Umbilical cord (tissue), 2 donors: ENCODE measurements around the gene STAT5B. TPM values are rescaled to one million over a fixed set of nuclear protein-coding genes. Genes with fewer than 3 reads are reported as not detected.
"Not testable (repeated sequence)": the region's sequence is repeated elsewhere in the genome, so short reads cannot be mapped to it uniquely, and the experiment has no call there.

ENCODE experiments used
- DNase-seq: peaks from one replicate; pipeline ENCODE4 v3.0.0-alpha.2; 2015; ENCODE audit warnings: low spot score
- total RNA-seq: library from RNA; depleted of rRNA; stranded (reverse); fragments of >200 nt; gene quantifications from one replicate; pipeline ENCODE4 v1.2.3, GENCODE V29; 2014; ENCODE audit warnings: low replicate concordance; ENCODE audit not compliant: insufficient read depth

Gene STAT5B
- total RNA-seq, 1 donor from 2014 or later, result 51.8 TPM

DNA sequence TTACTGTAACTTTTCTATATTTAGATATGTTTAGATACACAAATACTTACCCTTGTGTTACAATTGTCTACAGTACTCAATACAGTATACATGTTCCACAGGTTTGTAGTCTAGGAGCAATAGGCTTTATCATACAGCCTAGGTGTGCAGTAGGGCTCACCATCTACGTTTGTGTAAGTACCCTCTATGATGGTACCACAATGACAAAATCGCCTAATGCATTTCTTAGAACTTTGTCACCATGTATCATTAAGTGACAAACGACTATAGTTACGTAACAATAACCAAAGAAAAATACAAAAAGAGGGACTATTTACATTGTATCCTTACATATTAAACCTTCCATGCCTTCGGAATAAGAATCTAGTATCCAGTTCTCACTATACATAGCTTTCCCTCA, 8.0 kb downstream of the STAT5B start:
- no peak for DNase-seq

DNA sequence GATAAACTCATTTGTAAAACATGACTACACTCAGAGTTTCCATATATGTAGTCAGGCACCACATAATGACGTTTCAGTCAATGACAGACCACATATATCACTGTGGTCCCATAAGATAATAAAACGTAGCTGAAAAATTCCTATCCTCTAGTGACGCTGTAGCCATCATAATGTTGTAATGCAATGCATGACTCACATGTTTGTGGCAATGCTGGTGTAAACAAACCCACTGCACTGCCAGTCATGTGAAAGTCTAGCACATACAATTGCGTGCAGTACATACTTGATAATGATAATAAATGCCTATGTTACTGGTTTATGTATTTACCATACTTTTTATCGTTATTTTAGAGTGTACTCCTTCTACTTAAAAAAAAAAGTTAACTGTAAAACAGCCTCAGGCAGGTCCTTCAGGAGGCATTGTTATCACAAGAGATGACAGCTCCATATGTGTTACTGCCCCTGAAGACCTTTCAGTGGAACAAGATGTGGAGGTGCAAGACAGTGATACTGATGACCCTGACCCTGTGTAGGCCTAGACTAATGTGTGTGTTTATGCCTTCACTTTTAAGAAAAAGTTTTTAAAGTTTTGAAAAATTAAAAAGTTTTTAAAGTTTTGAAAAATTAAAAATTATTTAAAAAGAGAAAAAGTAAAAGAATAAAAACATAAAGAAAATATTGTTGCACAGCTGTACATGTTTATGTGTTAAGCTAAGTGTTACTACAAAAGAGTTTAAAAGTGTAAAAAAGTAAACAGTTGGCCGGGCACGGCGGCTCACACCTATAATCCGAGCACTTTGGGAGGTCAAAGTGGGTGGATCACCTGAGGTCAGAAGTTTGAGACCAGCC, 9.0 kb downstream of the STAT5B start:
- DNase-seq, result no peak

DNA sequence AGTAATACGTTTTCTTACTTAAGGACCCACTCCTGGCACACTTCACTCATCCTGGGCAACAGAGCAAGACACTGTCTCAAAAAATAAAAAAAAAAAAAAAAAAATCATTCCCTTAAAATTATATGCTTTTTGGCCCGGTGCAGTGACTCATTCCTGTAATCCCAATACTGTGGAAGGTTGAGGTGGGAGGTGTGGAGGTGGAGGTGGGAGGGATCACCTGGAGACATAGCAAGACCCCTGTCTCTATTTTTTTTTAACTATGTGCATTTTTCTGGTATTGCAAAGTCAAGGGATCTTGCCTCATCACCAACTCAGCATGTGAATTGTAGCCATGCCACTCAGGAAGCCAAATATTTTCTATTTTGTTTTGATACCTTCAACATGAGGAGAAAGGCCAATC, 9.7 kb downstream of the STAT5B start:
- no peak for DNase-seq

DNA sequence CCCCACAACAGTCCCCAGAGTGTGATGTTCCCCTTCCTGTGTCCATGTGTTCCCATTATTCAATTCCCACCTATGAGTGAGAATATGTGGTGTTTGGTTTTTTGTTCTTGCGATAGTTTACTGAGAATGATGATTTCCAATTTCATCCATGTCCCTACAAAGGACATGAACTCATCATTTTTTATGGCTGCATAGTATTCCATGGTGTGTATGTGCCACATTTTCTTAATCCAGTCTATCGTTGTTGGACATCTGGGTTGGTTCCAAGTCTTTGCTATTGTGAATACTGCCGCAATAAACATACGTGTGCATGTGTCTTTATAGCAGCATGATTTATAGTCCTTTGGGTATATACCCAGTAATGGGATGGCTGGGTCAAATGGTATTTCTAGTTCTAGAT, 11.8 kb downstream of the STAT5B start:
- not testable (repeated sequence) for DNase-seq

DNA sequence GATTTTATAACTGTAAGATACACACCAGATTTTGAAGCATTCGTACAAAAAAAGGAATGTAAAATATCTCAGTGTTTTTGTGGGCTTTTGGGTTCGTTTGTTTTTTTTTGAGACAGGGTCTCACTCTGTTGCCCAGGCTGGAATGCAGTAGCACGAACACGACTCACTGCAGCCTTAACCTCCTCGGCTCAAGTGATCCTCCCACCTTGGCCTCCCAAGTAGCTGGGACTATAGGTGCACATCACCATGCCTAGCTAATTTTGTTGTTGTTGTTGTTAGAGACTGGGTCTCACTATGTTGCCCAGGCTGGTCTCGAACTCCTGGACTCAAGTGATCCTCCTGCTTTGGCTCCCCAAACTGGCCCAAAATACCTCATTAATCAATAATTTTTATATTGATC, 15.9 kb downstream of the STAT5B start:
- no peak for DNase-seq

DNA sequence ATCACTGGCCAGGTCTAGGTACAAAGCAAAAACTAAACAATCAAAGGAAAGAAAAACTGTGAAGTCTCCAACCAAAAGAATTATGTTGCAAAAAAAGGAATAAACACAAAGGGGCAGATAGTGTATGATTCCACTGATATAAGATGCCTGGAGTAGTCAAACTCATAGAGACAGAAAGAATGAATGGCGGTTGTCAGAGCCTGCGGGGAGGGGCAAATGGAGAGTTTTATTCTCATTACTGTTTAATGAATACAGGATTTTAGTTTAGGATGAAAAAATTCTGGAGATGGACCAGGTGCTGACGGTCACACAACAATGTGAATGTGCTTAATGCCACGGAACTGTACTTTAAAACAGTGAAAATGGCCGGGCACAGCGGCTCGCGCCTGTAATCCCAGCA, 20.7 kb downstream of the STAT5B start:
- DNase-seq, result no peak

DNA sequence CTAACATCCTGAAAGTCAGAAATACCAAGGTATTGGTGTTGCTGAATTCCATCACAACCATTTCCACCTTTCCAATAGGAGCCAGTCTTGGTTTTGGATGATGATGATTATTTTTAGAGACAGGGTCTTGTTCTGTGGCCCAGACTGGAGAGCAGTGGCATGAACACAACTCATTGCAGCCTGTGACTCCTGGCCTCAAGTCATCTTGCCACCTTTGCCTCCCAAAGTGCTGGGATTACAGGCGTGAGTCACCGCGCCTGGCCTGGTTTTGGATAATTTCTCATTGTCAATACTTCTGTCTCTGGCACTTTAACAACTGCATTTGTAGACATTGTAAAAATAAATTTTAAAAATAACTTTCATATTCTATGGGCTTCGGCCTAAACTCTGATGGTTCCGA, 22.6 kb downstream of the STAT5B start:
- no peak for DNase-seq

DNA sequence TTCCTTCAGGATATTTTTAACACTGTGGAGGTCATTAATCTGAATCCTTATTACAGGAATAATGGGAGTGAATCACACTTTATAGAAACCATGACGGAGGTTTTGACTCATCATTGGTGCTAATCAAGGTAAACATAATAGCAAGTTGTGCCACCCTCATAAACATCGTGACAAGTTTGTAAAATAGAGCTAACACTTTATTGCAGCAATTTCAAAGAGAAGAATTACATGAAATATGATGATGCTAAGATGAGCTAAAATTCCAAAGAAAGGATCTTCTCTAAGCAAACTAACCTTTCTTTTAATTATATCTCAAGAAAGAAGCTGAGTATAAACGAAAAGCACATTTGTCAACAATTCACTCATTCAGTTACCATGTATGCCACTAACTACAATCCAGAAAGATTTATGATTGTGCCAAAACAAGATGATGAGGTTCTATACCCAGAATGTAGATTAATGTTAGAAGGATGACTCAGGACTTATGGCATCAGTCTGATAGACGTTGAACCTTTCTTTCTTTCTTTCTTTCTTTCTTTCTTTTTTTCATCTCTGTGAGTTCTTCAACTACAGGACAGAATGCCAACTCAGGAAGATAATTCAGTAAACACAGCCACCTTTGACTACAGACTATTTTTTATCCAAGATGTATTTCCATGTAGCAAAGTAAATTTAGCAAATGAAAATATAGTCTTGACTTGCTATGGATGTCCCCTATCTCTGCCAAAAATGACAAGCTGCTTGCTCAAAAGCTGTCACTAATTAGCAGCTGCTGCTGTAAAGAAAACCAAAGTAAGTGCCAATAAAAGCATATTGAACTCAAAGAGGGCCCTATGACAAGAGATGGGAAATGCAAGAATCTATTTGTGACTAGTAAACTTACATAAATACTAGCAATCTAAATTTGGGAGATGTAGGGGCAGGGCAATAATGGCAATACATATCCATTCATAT, 23.3 kb downstream of the STAT5B start:
- DNase-seq, result no peak

DNA sequence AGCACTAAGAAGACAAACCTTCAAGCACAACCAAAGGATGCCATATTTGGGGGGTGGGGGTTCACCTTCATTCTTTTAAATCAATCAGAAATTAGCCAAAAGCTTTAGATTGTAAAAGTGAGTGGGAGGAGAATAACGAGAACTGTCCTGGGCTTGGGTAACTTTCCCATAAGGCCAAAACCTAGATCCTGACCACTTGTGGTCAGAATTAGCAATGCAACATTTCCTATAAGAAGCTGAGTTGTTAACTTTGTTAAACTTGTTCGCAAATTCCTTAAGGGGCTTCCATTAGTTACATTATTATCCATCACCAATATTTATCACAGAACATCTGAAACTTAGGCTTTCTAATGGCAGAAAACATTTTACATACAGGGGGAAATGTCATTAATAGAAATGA, 25.1 kb downstream of the STAT5B start:
- DNase-seq, result no peak

DNA sequence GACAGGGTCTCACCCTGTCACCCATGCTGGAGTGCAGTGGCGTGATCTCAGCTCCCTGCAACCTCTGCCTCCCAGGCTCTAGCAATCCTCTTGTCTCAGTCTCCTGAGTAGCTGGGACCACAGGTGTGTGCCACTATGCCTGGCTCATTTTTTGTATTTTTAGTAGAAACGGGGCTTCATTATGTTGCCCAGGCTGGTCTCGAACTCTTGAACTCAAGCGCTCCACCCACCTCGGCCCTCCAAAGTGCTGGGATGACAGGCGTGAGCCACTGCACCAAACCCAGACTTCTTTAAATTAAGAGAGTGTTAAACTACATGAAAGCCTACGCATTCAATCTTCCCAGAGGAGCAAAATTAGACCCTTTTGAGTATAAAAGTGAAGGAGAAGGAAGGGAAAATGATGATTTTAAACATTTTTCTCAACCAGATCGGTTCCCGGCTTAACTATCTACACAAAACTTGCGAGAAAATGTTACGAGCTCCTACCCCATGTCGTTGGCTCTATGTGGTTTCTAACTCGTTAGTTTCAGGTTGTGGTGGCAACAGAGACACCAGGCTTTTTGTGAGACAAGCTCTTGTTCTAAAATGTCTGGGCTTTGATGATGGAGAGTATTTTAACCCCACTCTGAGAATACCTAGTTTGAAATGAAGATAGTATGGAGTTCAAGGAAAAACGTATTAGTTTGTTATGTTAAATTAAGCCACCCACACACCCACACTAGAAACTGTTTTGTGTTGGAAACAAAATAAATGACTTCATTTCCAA, 26.3 kb downstream of the STAT5B start:
- no peak for DNase-seq

DNA sequence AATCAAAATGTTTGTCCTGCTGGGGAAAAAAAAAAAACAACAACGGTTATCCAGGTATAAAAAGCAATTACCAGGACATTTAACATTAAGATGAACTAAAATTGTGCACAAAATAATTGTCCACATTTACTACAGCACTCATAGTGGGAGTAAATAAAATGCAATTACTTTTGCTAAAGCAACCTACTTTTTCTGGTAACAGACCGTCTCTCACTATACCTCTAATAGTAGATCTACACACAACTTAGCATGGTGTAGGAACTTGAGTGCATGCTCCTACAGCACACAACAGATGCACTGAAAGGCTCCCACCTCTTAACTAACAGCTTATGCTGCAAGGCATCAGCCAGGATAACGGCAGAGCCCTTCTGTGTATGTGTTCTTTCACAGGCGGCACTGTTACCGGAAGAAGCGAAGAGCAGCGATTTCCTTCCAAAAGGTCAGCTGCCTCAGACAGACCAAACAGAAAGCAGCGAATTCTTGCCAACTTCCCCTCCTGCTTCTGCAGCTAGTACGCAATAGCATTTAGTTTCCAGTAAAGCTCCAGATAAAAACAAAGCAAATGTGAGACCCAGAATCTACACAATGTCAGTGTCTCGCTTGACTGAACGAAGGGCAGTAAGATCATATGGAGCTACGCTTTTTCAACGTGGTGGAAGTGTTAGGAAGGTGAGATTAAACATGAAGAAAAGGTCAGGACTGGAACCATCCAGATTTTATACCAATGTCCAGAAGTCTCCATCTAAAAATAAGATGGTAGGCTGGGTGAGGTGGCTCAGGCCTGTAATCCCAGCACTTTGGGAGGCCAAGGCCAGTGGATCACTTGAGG, 27.6 kb downstream of the STAT5B start:
- peak; percentile 97 for DNase-seq

DNA sequence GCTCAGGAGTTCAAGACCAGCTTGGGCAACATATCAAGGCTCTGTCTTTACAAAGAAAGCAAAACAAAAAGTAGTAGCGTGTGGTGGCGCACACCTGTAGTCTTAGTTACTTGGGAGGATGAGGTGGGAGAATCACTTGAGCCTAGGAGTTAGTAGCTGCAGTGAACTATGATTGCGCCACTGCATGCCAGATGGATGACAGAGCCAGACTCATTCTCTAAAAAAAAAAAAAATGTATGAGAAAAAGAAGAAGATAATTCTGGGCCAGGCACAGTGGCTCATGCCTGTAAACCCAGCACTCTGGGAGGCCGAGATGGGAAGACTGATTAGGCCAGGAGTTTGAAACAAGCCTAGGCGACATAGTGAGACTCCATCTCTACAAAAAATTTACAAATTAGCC, 28.5 kb downstream of the STAT5B start:
- DNase-seq, result no peak

DNA sequence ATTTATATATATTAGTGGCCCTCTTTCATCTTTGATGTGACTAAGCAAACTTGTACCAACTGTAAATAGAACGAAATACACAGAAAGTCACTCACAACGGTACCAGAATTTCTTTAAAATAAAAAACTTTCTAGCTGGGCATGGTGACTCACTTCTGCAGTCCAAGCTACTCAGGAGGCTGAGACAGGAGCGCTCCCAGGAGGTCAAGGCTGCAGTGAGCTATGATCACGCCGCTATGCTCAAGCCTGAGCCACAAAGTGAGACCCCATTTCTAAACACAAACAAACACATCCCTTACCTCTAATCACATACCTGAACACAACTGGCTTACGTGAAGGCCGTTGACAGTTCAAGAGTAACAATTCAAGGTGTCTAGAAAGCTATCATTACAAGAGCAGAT, 29.7 kb downstream of the STAT5B start:
- no peak for DNase-seq

DNA sequence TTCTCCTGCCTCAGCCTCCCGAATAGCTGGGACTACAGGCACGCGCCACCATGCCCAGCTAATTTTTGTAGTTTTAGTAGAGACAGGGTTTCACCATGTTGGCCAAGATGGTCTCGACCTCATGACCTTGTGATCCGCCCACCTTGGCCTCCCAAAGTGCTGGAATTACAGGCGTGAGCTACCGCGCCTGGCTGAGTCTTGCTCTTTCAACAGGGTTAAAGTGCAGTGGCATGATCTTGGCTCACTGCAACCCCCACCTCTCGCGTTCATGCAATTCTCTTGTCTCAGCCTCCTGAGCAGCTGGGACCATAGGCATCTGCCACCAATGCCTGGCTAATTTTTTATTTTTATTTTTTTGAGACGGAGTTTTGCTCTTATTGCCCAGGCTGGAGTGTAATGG, 31.0 kb downstream of the STAT5B start:
- DNase-seq, result not testable (repeated sequence)

DNA sequence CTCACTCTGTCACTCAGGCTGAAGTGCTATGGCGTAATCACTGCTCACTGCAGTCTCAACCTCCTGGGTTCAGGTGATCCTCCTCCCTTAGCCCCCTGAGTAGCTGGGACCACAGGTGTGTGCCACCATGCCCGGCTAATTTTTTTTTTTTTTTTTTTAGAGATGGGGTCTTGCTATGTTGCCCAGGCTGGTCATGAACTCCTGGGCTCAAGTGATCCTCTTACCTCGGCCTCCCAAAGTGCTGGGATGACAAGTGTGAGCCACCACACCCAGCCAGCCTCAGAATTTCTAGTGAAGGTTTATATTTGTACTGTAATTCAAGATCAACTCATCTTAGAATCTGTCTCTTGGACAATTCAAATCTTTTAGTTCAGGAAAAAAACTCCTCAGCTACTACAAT, 32.1 kb downstream of the STAT5B start:
- not testable (repeated sequence) for DNase-seq

DNA sequence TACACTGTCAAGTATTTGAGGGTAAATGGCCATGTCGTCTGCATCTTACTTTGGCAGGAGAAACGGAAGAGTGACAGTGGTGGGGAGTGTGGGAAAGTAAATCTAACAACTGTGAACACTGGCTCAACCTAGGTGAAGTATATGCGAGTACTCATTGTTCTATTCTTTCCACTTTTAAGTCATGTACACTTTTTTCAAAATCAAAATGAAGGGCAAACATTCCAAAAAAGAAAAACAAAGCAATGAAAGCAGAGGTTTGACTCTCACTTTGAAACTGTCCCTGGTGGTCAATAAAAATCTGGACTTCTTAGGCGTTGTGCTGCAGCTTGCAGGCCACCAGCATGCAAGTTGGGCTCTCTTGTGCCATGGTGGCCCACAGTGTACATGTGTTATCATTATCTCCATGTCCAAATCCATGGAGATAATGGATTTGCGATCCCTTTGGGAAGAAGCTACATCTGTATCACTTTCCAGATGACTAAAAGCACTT, 32.7 kb downstream of the STAT5B start:
- DNase-seq, result no peak

DNA sequence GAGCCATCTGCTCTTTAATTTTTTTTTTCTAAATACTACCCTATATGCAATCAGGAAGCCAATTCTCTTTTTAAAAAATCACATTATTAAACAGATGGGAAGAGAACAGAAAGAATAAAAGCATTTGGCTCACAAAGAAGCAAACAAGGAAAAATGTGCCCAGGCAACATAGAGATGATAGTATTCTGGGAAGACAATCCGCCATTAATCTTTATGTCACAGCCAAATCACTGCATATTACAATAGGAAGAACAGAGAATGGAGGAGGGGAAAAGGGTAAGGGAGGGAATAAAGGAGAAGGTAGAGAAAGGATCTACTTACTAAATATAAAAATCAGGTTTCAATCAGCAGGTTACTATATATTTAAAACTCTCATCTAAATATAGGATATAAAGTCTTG, 34.3 kb downstream of the STAT5B start:
- no peak for DNase-seq

DNA sequence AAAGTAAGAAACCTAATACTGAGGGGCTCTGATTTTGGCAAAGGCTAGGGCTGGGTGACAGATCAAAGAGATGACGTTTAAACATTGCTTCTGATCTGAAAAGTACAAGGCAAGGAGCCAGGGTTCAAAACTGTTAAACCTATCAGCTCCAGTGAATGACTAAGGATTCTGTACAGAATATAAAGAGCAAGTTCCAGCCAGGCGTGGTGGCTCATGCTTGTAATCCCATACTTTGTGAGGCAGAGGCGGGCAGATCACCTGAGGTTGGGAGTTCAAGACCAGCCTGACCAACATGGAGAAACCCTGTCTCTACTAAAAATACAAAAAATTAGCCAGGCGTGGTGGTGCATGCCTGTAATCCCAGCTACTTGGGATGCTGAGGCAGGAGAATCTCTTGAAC, 35.3 kb downstream of the STAT5B start:
- not testable (repeated sequence) for DNase-seq

DNA sequence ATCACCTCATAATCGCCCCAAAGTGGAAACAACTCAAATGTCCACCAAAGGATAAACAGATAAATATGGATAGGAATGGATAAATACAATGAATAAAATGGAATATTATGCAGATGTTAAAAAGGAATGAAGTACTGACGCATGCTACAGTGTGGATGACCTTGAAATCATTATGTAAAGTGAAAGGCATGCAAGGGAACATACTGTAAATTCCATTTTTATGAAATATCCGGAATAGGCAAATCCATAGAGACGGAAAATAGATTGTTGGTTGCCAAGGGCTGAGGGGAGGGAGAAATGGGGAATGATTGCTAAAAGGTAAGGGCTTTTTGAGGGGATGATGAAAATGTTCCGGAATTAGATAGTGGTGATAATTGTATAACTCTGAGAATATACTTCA, 36.0 kb downstream of the STAT5B start:
- DNase-seq, result no peak

DNA sequence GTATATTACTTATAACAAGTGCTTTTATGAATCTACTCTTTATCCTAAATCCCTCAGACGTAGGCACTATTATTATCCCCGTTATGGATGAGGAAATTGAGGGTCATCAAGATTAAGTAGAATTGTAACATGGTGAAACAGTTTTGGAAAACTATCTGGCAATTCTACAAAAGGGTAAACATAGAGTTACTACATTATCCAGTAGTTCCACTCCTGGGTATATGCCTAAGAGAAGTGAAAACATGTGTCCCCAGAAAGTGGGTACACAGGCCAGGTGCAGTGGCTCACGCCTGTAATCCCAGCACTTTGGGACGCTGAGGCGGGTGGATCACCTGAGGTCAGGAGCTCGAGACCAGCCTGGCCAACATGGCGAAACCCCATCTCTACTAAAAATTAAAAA, 36.6 kb downstream of the STAT5B start:
- not testable (repeated sequence) for DNase-seq

DNA sequence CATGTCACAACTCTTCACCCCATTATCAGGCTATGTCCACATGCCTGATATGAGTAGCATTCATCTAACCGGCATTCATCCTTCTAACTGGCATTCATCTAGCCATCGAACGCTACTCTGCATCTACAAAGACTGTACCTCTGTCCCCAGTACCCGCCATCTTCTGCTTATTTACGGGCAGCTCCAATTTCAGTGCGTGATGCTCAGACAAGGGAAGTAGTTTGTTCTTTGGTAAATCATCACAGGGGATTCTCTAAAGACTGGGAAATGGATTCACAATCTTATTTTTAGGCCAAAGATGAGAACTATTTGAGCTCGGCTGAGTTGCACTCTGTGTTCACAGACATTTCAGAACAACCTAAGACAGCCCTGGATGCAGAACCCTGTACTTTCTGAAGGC, 39.4 kb downstream of the STAT5B start:
- no peak for DNase-seq
